SH-SY5Y (cell line): ENCODE data around the gene DNM3.

Experiments
- GATA2 ChIP-seq: IDR thresholded peaks from 2 replicates; pipeline ENCODE4 v1.6.1; 2011; ENCODE audit warnings: mild to moderate bottlenecking, low read depth, low read length
- GATA3 ChIP-seq: IDR thresholded peaks from 2 replicates; pipeline ENCODE4 v1.6.1; 2011; ENCODE audit warnings: low read depth, mild to moderate bottlenecking, low read length, moderate library complexity

DNA sequence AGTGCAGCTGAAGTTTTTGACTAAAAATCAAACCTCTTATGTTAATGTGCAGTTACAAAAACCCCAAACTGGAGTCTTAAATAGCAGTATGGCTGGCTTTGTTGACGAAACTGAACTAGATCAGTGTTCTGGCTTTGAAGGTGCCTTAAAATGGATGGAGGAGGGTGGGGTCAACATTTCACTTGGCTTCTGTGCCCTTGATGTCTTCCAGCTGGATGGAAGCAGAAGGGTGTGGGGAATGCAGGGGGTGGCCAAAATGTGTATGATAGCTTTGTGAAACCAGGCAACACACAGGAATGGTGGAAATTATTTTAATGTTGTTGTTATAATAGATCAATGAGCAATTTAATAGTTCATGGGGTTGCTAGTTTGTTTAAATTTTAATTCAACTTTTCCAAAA, 482.4 kb downstream of the DNM3 start:
- TF ChIP-seq GATA2 (no peak), GATA3 (no peak)
